NCI-H2196 treated with DMSO at 0.1 percent for 48 hours (cell line): Measurements from ENCODE around the gene FAM89B.

ENCODE experiments used
- DNase-seq: peaks from one replicate; lab custom pipeline; 2025; ENCODE audit not compliant: unreplicated experiment; lab: John Stamatoyannopoulos, UW

Gene FAM89B

DNA sequence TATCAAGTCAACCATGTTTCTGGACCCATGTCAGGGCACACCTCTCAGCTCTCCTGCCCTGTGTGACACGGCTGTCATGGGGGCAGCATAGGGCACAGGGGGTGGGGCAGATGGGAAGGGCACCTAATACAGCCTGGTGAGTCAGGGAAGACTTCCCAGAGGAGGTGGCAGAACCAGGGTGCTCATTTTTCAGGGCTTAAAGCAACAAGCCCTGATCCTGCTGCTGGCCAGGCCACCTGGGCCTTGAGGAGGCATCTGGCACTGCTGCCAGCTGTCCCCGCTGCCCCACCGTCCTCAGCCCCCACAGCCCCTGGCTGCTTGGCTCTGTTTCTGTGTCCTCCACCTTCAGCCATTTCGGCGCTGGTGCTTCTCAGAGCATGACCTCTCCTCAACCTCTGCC, 37.3 kb downstream of the FAM89B start:
- DNase-seq = no peak

GRCh38 chr11:65610404-65610803, 38.1 kb downstream of the FAM89B start:
- no peak for DNase-seq

DNA sequence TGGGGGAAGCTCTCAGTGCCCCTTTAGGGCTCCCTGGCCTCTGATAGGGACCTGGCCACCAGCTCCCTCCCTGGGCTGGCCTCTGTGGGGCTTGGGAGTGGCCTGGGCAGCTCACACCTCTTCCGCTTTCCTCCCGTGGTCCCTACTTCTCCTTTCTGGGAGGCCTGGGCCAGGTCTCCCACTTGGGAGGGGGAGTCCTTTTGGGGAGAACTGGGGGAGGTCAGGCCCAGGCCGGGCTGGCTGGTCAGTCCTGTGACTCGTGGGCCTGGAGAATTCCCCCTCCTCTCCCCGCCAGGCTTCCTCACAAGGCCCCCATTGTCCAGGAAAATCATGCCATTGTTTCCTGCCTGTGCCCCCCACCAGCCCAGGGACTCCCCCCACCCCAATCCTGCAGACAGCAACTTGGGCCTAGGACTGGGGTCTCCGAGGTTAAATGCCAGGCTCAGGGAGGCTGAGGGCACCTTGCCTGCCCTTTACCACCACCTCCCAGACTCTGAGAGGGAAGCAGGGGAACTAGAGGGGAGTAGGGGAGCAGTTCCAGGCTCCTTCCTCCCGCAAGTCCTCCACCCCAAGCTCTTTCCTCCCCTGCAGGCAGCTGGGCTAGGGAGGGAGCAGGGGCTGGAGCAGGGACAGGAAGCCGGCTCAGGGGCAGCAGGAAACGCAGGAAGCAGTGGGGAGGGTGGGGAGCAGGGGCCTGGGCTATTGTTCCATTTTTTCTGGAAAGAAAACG, 38.9 kb downstream of the FAM89B start:
- no peak for DNase-seq

DNA sequence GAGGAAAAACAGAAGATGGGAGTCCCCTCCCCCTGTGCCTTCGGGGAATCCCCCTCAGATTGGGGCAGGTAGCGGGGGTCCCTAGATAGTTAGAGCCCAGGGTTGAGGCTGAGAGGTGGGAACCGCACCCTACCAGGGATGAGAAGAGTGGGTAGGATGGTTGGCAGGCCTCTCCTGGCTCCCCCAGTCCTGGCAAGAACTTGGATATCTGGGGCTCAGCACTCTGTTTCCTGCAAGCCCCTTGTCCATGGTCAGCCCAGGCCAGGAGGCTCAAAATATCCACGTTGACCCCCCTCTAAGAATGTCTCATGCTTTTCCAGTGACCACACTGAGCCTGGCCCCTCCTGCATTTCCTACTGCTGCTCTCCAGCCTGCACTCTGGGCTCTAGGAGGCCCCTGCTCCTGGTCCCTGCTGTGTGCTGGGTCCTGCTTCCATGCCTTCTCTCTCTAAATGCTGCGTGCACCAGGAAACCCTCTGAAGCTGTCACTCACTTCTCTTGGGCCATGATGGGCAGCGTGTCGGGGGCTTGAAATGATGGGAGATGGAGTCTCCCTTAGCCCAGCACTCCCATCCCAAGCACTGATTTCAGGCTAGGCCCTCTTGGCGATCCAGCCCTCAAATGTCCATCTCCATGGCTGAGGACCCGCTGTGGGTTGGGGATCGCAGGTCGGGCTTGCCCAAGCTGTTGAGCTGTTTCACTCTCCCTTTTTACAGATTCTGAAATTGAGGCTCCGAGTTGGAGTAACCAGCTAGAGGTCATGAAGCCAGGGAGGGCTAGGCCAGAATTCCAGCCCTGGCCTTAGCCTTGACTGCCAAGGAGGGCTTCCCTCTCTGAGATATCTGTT, 39.6 kb downstream of the FAM89B start:
- no peak for DNase-seq

GRCh38 chr11:65612691-65613090, 40.4 kb downstream of the FAM89B start:
- DNase-seq = no peak

- no peak for DNase-seq
Measured at GRCh38 chr11:65613091-65613928, 41.0 kb downstream of the FAM89B start.

DNA sequence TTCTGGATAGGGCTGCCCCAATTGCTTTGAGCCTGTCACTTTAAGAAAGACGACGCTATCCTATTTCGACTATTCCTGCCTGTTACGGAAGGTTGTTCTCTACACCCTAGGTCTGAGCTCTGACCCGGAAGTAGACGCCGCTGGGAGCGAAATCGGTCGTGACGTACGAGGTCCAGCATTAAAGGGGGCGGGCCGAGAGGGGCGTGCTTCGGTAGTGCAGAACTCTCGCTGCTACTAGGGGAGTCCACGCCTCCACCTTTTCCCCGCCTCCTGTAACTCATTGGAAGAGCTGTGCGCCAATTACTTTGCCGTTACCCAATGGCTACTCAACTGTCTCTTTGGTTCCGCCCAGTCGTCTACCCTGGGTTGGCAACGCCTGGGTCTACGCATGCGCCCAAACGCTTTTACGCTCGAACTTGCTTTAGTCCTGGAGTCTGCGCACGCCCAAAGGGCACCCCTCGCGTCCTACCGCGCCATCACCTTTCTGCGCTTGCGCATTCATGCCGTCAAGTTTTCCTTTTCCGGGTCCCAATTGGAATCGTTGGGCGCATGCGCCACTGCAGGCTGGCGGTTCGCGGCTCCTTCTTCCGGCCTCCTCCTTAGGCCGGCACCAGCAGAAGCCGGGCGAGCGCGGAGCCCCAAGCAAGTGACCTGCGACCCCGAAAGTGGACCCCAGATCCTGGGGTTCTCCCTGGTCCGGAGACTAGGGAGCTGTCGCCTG, 43.1 kb downstream of the FAM89B start, which contains the start of gene PCNX3:
TSS of gene PCNX3 (plus strand) at position 548 of the 721 bp plus-strand sequence. CDS start 536 bp downstream, outside the sequence.
- peak; percentile 100 for DNase-seq

DNA sequence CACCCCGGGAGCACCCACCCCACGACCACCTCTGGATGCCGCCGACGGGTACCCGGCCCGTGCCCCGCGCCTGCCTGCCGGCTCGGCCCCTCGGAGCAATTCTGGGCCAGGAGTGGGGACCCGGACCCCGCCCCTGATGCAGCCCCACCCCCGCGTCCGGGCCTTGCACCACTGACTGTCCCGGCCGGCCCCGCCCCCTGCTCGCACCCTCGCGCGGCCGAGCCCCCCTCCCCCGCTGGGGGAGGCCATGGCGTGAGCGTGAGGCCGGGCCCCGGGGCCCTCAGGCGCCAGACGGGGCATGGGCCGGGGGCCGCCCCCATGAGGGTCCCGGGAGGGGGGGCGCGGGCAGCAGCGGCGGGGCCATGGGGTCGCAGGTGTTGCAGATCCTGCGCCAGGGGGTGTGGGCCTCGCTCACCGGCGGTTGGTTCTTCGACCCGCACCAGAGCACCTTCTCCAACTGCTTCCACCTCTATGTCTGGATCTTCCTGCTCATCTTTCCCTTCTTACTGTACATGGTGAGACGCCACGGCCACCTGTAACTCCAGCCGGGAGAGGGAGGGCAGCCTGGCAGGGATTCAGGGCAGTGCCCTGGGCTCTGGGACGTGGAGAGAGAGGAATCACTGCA, 43.7 kb downstream of the FAM89B start:
- DNase-seq = no peak

DNA sequence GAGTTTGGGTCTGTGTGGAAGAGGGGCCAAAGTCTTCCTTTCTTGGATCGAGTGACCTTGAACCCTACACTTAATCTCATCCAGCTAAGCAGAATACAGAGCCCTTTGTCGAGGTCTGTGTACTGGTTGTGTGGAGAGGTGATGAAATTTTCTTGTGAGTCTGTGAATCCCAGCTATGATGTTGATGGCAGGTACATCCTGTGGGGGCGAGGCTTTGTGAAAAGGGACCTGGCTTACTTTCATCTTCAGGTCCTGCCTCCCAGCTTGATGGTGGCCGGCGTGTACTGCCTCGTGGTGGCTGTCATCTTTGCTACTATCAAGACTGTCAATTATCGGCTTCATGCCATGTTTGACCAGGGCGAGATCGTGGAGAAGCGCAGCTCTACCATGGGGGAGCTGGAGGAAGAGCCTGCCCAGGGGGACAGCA, 44.2 kb downstream of the FAM89B start:
- DNase-seq = no peak

GRCh38 chr11:65617136-65617850, 45.0 kb downstream of the FAM89B start:
- DNase-seq = no peak

DNA sequence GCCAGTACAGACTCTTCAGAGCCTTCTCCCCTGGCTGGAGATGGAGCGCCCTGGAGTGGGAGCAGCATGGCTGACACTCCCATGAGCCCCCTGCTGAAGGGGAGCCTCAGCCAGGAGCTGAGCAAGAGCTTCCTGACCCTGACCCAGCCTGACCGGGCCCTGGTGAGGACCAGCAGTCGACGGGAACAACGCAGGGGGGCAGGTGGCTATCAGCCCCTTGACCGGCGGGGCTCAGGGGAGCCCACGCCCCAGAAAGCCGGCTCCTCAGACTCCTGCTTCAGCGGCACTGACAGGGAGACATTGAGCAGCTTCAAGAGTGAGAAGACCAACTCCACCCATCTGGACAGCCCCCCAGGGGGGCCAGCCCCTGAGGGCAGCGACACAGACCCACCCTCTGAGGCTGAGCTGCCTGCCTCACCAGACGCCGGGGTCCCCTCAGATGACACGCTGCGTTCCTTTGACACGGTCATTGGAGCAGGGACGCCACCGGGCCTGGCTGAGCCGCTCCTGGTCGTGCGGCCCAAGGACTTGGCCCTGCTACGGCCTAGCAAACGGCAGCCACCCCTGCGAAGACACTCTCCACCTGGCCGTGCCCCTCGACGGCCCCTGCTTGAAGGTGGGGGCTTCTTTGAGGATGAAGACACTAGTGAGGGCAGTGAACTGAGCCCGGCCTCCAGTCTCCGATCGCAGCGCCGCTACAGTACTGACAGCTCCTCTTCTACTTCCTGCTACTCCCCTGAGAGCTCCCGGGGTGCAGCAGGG, 45.8 kb downstream of the FAM89B start:
- no peak for DNase-seq

DNA sequence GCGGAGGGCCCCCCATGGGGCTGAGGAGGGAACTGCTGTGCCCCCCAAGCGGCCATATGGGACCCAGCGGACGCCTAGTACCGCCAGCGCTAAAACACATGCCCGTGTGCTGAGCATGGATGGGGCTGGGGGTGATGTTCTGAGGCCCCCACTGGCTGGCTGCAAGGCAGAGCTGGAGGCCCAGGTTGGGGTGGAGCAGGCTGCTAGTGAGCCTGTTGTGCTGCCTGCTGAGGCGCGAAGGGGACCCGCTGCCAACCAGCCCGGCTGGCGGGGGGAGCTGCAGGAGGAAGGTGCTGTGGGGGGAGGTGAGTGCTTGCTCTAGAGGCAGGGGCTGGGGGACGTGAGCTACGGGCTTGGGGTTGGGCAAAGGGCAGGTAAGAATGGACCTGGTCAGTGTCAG, 46.4 kb downstream of the FAM89B start:
- no peak for DNase-seq

GRCh38 chr11:65619281-65619928, 47.1 kb downstream of the FAM89B start:
- no peak for DNase-seq

DNA sequence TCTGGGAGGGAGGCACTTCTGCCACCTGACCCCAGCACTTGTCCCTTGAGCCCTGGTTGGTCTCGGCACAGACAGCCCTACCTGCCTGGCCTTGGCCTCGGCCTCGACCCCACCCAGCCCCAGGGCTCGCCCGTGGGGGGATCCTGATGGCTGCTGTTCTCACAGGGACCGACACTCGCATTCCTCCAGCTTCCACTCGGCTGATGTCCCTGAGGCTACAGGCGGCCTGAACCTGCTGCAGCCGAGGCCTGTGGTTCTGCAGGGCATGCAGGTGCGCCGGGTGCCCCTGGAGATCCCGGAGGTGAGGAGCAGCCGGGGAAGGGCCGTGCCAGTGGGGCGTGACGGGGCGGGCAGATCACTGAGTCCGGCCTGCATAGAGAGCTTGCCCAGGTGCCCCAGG, 48.3 kb downstream of the FAM89B start:
- no peak for DNase-seq

DNA sequence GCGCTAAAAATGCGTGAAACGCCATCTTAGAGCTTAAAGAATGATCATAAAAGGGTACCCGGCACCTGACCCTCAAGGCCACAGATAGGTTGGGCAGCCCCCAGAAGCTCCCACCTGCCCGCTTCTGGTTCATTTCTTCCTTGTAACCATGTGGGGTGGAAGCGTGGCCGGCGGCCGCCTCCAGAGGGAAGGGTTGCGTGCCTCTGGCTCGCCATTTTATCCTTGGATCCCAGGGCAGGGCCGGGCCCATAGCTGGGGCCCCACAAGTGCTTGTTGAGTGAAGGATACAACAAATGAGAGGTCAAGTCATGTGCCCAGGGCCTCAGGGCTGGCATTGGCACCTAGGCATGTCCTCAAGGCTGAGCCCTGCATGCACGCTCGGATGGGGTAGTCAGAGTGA, 49.1 kb downstream of the FAM89B start:
- no peak for DNase-seq

DNA sequence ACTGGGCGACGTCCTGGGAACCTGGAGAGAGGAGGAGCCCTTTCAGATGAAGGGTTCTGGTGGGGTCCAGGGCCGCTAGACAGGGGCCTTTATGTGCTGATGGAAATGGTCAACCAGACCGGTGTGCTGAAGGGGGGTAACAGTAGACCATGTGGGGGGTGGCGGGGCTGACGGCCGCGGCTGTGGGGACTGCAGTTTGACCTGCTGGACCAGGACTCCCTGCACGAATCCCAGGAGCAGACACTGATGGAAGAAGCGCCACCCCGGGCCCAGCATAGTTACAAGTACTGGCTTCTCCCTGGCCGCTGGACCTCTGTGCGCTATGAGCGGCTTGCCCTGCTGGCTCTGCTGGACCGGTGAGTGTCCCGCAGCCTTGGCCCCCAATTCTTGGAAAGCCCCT, 49.7 kb downstream of the FAM89B start:
- no peak for DNase-seq

DNA sequence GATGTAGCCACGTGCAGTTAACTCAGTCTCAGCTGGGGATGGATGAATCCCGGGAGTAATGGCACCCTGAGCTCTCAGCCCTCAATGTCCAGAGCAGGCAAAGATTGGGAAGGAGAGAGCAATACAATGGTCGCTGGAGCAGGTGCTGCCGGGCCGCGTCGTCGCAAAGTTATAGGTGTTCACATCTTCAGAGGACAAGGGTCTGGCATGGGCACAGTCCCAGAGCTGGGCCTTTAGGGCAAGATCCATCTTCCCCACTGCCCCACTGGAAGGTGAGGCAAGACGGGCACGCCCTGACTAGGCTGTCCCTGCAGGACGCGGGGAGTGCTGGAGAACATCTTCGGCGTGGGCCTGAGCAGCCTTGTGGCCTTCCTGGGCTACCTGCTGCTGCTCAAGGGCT, 50.8 kb downstream of the FAM89B start:
- DNase-seq = no peak
